Prostate gland (tissue), 2 donors: Measurements from ENCODE around the gene KCNS3.

Experiments used
- POLR2A ChIP-seq: fragments of 450-650 bp; IDR thresholded peaks from one replicate; pipeline ENCODE4 v1.6.1; 2016; ENCODE audit warnings: antibody characterized with exemption, mild to moderate bottlenecking
- TF ChIP-seq, protein P1 (sequence below), 4 experiments: fragments of 200-600 bp in 2 of 4; fragments of 450-650 bp in 2 of 4; sonication (generic) in 2 of 4; IDR thresholded peaks; 1 replicate in 3 of 4; 2 replicates in 1 of 4; pipeline ENCODE4 v1.5.1; 2016 to 2019; ENCODE audit warnings: antibody characterized with exemption in 4 of 4, mild to moderate bottlenecking in 2 of 4, moderate library complexity in 2 of 4

DNA sequence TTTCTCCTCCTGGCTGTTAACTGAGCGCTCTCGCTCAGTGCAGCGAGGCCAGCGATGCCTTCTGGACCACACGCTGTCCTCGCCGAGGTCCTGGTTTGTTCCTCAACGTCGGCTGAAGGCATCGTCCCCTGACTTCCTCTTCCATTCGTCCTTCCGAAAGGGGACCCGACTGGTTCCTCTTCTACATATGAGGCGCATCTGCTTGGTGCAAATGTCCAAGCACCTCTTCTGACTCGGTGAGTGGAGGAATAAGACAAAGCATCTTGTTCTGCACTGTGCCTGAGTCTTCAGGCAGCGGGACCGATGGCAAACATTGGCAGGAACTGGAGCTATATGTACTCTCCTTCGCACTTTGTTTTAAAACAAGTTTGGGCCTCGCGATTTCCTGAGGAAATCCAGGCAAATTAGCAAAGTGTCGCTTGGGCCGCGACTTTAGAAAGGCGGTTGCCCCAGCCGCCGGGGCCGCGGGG lies 621 bp upstream of the KCNS3 start:
- TF ChIP-seq, protein P1, sequence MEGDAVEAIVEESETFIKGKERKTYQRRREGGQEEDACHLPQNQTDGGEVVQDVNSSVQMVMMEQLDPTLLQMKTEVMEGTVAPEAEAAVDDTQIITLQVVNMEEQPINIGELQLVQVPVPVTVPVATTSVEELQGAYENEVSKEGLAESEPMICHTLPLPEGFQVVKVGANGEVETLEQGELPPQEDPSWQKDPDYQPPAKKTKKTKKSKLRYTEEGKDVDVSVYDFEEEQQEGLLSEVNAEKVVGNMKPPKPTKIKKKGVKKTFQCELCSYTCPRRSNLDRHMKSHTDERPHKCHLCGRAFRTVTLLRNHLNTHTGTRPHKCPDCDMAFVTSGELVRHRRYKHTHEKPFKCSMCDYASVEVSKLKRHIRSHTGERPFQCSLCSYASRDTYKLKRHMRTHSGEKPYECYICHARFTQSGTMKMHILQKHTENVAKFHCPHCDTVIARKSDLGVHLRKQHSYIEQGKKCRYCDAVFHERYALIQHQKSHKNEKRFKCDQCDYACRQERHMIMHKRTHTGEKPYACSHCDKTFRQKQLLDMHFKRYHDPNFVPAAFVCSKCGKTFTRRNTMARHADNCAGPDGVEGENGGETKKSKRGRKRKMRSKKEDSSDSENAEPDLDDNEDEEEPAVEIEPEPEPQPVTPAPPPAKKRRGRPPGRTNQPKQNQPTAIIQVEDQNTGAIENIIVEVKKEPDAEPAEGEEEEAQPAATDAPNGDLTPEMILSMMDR (IDR thresholded peaks at IDR 0.05): no peak
- TF ChIP-seq POLR2A: no peak
